Esophagus (tissue), 2 donors: ENCODE measurements around the gene GOLGA2. TPM values are rescaled to one million over a fixed set of nuclear protein-coding genes. Genes with fewer than 3 reads are reported as not detected.
A peak's percentile ranks its signal among the peaks of the same experiment; 100 is the strongest.

Experiments
- H3K27ac ChIP-seq, 2 donors: one replicate each; pipeline ENCODE4 v1.5.1; 2013; ENCODE audit warnings: low read depth in 2 of 2, mild to moderate bottlenecking in 2 of 2, inconsistent platforms in 1 of 2, low read length in 1 of 2, moderate library complexity in 1 of 2
- H3K27me3 ChIP-seq, 2 donors: one replicate each; pipeline ENCODE4 v1.6.1; 2013; ENCODE audit warnings: low read length in 2 of 2, control low read depth in 1 of 2, mild to moderate bottlenecking in 1 of 2; ENCODE audit not compliant: insufficient read depth in 2 of 2, control insufficient read depth in 1 of 2
- H3K36me3 ChIP-seq, 2 donors: one replicate each; pipeline ENCODE4 v1.6.1; 2013; ENCODE audit warnings: low read length in 1 of 2; ENCODE audit not compliant: control insufficient read depth in 2 of 2, insufficient read depth in 2 of 2
- H3K4me1 ChIP-seq, 2 donors: one replicate each; pipeline ENCODE4 v1.6.1; 2013; ENCODE audit warnings: low read length in 1 of 2; ENCODE audit not compliant: control insufficient read depth in 2 of 2, insufficient read depth in 2 of 2
- H3K4me3 ChIP-seq, 2 donors: one replicate each; pipeline ENCODE4 v1.5.1; 2013; ENCODE audit warnings: low read length in 2 of 2, mild to moderate bottlenecking in 2 of 2, low read depth in 1 of 2, moderate library complexity in 1 of 2
- H3K9me3 ChIP-seq, 2 donors: one replicate each; pipeline ENCODE4 v1.6.1; 2013; ENCODE audit warnings: mild to moderate bottlenecking in 2 of 2, low read depth in 1 of 2, low read length in 1 of 2, moderate library complexity in 1 of 2; ENCODE audit not compliant: control insufficient read depth in 2 of 2, insufficient read depth in 1 of 2
- WGBS, 2 donors: extraction: QIAGEN DNeasy Blood & Tissue Kit; methylation state at CpG; one replicate each; pipeline ENCODE4 v1.1.7; 2013; 5-methylcytosine and 5-hydroxymethylcytosine counted together
- polyA plus RNA-seq, 2 donors: library from polyadenylated mRNA; stranded (reverse); fragments of 200-250 nt; gene quantifications; one replicate each; pipeline ENCODE4 v1.2.3, GENCODE V29; 2013
- donor health status: healthy with polysubstance abuse.
- donor health status: Bipolar disorder and iron deficiency.

Gene GOLGA2
- polyA plus RNA-seq, 2 donors = 63.3 to 114 TPM

- Histone ChIP-seq H3K4me3 (no peak overlapping the region), H3K27me3 (no peaks in the 10 kb centered on the region), H3K36me3 (no peaks in the 10 kb centered on the region), H3K27ac (peak overlapping the region in 1 of 2 donors; percentile 30), H3K9me3 (no peaks in the 10 kb centered on the region), H3K4me1 (no peaks in the 10 kb centered on the region)
- 86 to 91% methylated on average over 16 of the region's 16 CpGs for WGBS, 2 donors
These were observed 20.8 kb upstream of the GOLGA2 start for GRCh38 chr9:128296340-128297220.

- H3K27ac ChIP-seq = no peak overlapping the region
- no peak overlapping the region for H3K4me3 ChIP-seq
- H3K4me1 ChIP-seq = no peaks in the 10 kb centered on the region
- no peaks in the 10 kb centered on the region for H3K36me3 ChIP-seq
- 81 to 83% methylated on average over 4 of the region's 4 CpGs for WGBS, 2 donors
- H3K27me3 ChIP-seq = no peaks in the 10 kb centered on the region
- H3K9me3 ChIP-seq = no peaks in the 10 kb centered on the region
These were observed 18.3 kb upstream of the GOLGA2 start for GRCh38 chr9:128294142-128294541.

- 89 to 93% methylated on average over 4 of the region's 4 CpGs for WGBS, 2 donors
- Histone ChIP-seq H3K36me3 (peaks cover 2 to 5% of the 10 kb centered on the region in 2 donors), H3K27ac (no peak overlapping the region), H3K4me1 (no peaks in the 10 kb centered on the region), H3K4me3 (no peak overlapping the region), H3K9me3 (no peaks in the 10 kb centered on the region), H3K27me3 (no peaks in the 10 kb centered on the region)
These were observed 17.3 kb upstream of the GOLGA2 start for GRCh38 chr9:128293091-128293490.

- no peak overlapping the region for H3K4me3 ChIP-seq
- WGBS, 2 donors = 83 to 92% methylated on average over 3 of the region's 3 CpGs
These were observed 16.2 kb upstream of the GOLGA2 start for GRCh38 chr9:128292009-128292408.

GRCh38 chr9:128288273-128289004 lies 12.6 kb upstream of the GOLGA2 start:
- Histone ChIP-seq H3K27me3 (no peaks in the 10 kb centered on the region), H3K4me3 (no peak overlapping the region), H3K36me3 (peaks cover 9 to 18% of the 10 kb centered on the region in 2 donors), H3K27ac (no peak overlapping the region), H3K9me3 (no peaks in the 10 kb centered on the region), H3K4me1 (no peaks in the 10 kb centered on the region)
- WGBS, 2 donors = 83 to 92% methylated on average over 9 to 11 of the region's 11 CpGs

More at GRCh38 chr9:128292009-128292408, 16.2 kb upstream of the GOLGA2 start:
- Histone ChIP-seq H3K27me3 (no peaks in the 10 kb centered on the region), H3K36me3 (peaks cover 4 to 7% of the 10 kb centered on the region in 2 donors), H3K9me3 (no peaks in the 10 kb centered on the region), H3K27ac (no peak overlapping the region), H3K4me1 (no peaks in the 10 kb centered on the region)

- H3K9me3 ChIP-seq = no peaks in the 10 kb centered on the region
- H3K27me3 ChIP-seq = no peaks in the 10 kb centered on the region
- no peaks in the 10 kb centered on the region for H3K4me1 ChIP-seq
- H3K27ac ChIP-seq = no peak overlapping the region
- peaks cover 9 to 18% of the 10 kb centered on the region in 2 donors for H3K36me3 ChIP-seq
- no peak overlapping the region for H3K4me3 ChIP-seq
- 57 to 59% methylated on average over 6 of the region's 6 CpGs for WGBS, 2 donors
These were observed 10.6 kb upstream of the GOLGA2 start for GRCh38 chr9:128286440-128286839.

GRCh38 chr9:128285033-128285784 lies 9.4 kb upstream of the GOLGA2 start:
- 93 to 97% methylated on average over 12 of the region's 12 CpGs for WGBS, 2 donors
- H3K9me3 ChIP-seq = no peaks in the 10 kb centered on the region
- no peak overlapping the region for H3K27ac ChIP-seq
- H3K4me1 ChIP-seq = no peaks in the 10 kb centered on the region
- no peaks in the 10 kb centered on the region for H3K27me3 ChIP-seq
- H3K4me3 ChIP-seq = no peak overlapping the region
- peaks cover 9 to 18% of the 10 kb centered on the region in 2 donors for H3K36me3 ChIP-seq

GRCh38 chr9:128282500-128282899 lies 6.7 kb upstream of the GOLGA2 start:
- WGBS, 2 donors = 94 to 99% methylated on average over 6 of the region's 6 CpGs
- no peak overlapping the region for H3K4me3 ChIP-seq
- peaks cover 5 to 11% of the 10 kb centered on the region in 2 donors for H3K36me3 ChIP-seq

GRCh38 chr9:128280084-128280622 lies 4.3 kb upstream of the GOLGA2 start:
- Histone ChIP-seq H3K27me3 (no peaks in the 10 kb centered on the region), H3K4me1 (peaks cover 3 to 9% of the 10 kb centered on the region in 2 donors), H3K36me3 (no peaks in the 10 kb centered on the region), H3K9me3 (no peaks in the 10 kb centered on the region), H3K27ac (no peak overlapping the region), H3K4me3 (no peak overlapping the region)
- WGBS, 2 donors = 89 to 95% methylated on average over 5 of the region's 5 CpGs

More at GRCh38 chr9:128282500-128282899, 6.7 kb upstream of the GOLGA2 start:
- H3K27ac ChIP-seq = no peak overlapping the region
- no peaks in the 10 kb centered on the region for H3K27me3 ChIP-seq
- peaks cover 0 to 2% of the 10 kb centered on the region in 2 donors for H3K4me1 ChIP-seq
- H3K9me3 ChIP-seq = no peaks in the 10 kb centered on the region
